ENCODE data around the gene SERPINE3.

DNA sequence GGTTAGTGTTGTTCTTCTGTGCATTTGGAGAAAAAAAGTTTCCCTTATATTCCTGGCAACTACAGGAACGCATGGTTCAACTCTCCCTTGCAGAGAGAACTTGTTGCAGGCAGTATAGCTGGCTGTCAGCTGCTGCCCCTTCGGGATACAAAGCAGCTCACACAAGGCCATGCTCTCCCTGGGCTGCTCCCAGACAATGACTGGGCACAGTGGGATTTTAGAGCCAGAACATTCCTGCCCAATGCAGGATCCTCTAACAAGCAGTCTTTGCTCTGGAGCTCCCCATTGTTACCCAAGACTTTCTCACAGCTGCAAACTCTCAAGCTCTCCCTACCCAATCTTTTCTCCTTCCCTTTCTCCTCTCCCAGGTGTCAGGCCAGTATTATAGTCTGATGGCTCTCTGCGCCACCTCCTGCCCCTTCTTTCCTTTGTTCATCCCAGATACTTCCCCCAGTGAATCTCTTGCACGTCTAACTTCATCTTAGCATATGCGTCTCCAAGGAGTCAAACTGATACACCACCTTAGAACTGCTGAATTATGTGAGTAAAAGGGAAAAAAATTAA is 27.5 kb upstream of the SERPINE3 start:
- TF ChIP-seq YY1 (IDR thresholded peaks at IDR 0.05; ENCODE audit: insufficient read depth, insufficient read length) (no peak), ZNF274 (IDR thresholded peaks at IDR 0.05; ENCODE audit: low read depth, low read length) (no peak), SUZ12 (IDR thresholded peaks at IDR 0.05; ENCODE audit: extremely low read depth, insufficient read depth, insufficient read length) (no peak)
